ENCODE measurements around the gene LRRC7.

LRRC7 gene

GRCh38 chr1:70101231-70101630 is 533.5 kb downstream of the LRRC7 start:
- Histone ChIP-seq H3K79me2 (ENCODE audit: insufficient read depth, low read length) (no peaks in the 10 kb centered on the region), H2AFZ (ENCODE audit: low read depth, low read length) (no peak overlapping the region)
- DNase-seq, result no peak

GRCh38 chr1:70101774-70102173 is 534.1 kb downstream of the LRRC7 start:
- Histone ChIP-seq H3K27ac (ENCODE audit: low read length) (no peak overlapping the region), H3K36me3 (ENCODE audit: insufficient read depth, low read length) (no peaks in the 10 kb centered on the region), H3K4me1 (ENCODE audit: insufficient read depth, low read length) (no peaks in the 10 kb centered on the region), H3K4me3 (ENCODE audit: low read depth in 1 of 2, low read length in 2 of 2) (no peak overlapping the region), H3K9me3 (ENCODE audit: insufficient read depth, low read length, severe bottlenecking) (no peaks in the 10 kb centered on the region), H2AFZ (ENCODE audit: low read depth, low read length) (no peak overlapping the region), H3K9ac (ENCODE audit: low read depth, low read length) (no peak overlapping the region), H4K20me1 (ENCODE audit: insufficient read depth, low read length) (no peaks in the 10 kb centered on the region), H3K27me3 (ENCODE audit: insufficient read depth, low read length, poor library complexity) (peaks cover 3% of the 10 kb centered on the region), H3K4me2 (ENCODE audit: insufficient read depth, low read length) (no peak overlapping the region), H3K79me2 (ENCODE audit: insufficient read depth, low read length) (no peaks in the 10 kb centered on the region)
- TF ChIP-seq EZH2 (IDR thresholded peaks at IDR 0.05; ENCODE audit: borderline replicate concordance, low read depth, low read length, severe bottlenecking) (no peak), CTCF (IDR thresholded peaks at IDR 0.05; ENCODE audit: borderline replicate concordance, extremely low read depth, low read length, poor library complexity, severe bottlenecking) (no peak)
- DNase-seq (no peak), ATAC-seq (ENCODE audit: insufficient read depth, low read depth) (no peak)

More at GRCh38 chr1:70101231-70101630, 533.5 kb downstream of the LRRC7 start:
- Histone ChIP-seq H3K9me3 (ENCODE audit: insufficient read depth, low read length, severe bottlenecking) (no peaks in the 10 kb centered on the region), H3K27me3 (ENCODE audit: insufficient read depth, low read length, poor library complexity) (no peaks in the 10 kb centered on the region), H3K27ac (ENCODE audit: low read length) (no peak overlapping the region), H3K4me2 (ENCODE audit: insufficient read depth, low read length) (no peak overlapping the region), H3K4me3 (ENCODE audit: low read depth in 1 of 2, low read length in 2 of 2) (no peak overlapping the region), H3K36me3 (ENCODE audit: insufficient read depth, low read length) (no peaks in the 10 kb centered on the region), H3K4me1 (ENCODE audit: insufficient read depth, low read length) (no peaks in the 10 kb centered on the region), H3K9ac (ENCODE audit: low read depth, low read length) (no peak overlapping the region), H4K20me1 (ENCODE audit: insufficient read depth, low read length) (no peaks in the 10 kb centered on the region)
- no peak for TF ChIP-seq EZH2 (IDR thresholded peaks at IDR 0.05; ENCODE audit: borderline replicate concordance, low read depth, low read length, severe bottlenecking)
- TF ChIP-seq CTCF (IDR thresholded peaks at IDR 0.05; ENCODE audit: borderline replicate concordance, extremely low read depth, low read length, poor library complexity, severe bottlenecking), result no peak
- ATAC-seq (ENCODE audit: insufficient read depth, low read depth), result no peak

- Histone ChIP-seq H3K36me3 (ENCODE audit: insufficient read depth, low read length) (no peaks in the 10 kb centered on the region), H3K27me3 (ENCODE audit: insufficient read depth, low read length, poor library complexity) (peaks cover 4% of the 10 kb centered on the region), H3K9ac (ENCODE audit: low read depth, low read length) (no peak overlapping the region), H3K4me2 (ENCODE audit: insufficient read depth, low read length) (no peak overlapping the region), H3K4me3 (ENCODE audit: low read depth in 1 of 2, low read length in 2 of 2) (no peak overlapping the region), H3K9me3 (ENCODE audit: insufficient read depth, low read length, severe bottlenecking) (no peaks in the 10 kb centered on the region), H3K27ac (ENCODE audit: low read length) (no peak overlapping the region), H3K4me1 (ENCODE audit: insufficient read depth, low read length) (no peaks in the 10 kb centered on the region), H4K20me1 (ENCODE audit: insufficient read depth, low read length) (no peaks in the 10 kb centered on the region), H3K79me2 (ENCODE audit: insufficient read depth, low read length) (no peaks in the 10 kb centered on the region), H2AFZ (ENCODE audit: low read depth, low read length) (no peak overlapping the region)
- TF ChIP-seq EZH2 (IDR thresholded peaks at IDR 0.05; ENCODE audit: borderline replicate concordance, low read depth, low read length, severe bottlenecking), result no peak
- no peak for TF ChIP-seq CTCF (IDR thresholded peaks at IDR 0.05; ENCODE audit: borderline replicate concordance, extremely low read depth, low read length, poor library complexity, severe bottlenecking)
- ATAC-seq (ENCODE audit: insufficient read depth, low read depth) (no peak), DNase-seq (no peak)
Observed at GRCh38 chr1:70103770-70104169, 536.0 kb downstream of the LRRC7 start.

GRCh38 chr1:70109241-70109640 is 541.5 kb downstream of the LRRC7 start:
- H3K4me2 ChIP-seq (ENCODE audit: insufficient read depth, low read length), result no peak overlapping the region
- no peaks in the 10 kb centered on the region for H3K36me3 ChIP-seq (ENCODE audit: insufficient read depth, low read length)
- DNase-seq (no peak), ATAC-seq (ENCODE audit: insufficient read depth, low read depth) (no peak)
- no peak overlapping the region for H3K9ac ChIP-seq (ENCODE audit: low read depth, low read length)
- TF ChIP-seq CTCF (IDR thresholded peaks at IDR 0.05; ENCODE audit: borderline replicate concordance, extremely low read depth, low read length, poor library complexity, severe bottlenecking), result no peak
- no peak for TF ChIP-seq EZH2 (IDR thresholded peaks at IDR 0.05; ENCODE audit: borderline replicate concordance, low read depth, low read length, severe bottlenecking)
- no peaks in the 10 kb centered on the region for H3K79me2 ChIP-seq (ENCODE audit: insufficient read depth, low read length)
- H3K9me3 ChIP-seq (ENCODE audit: insufficient read depth, low read length, severe bottlenecking), result no peaks in the 10 kb centered on the region
- no peak overlapping the region for H3K4me3 ChIP-seq (ENCODE audit: low read depth in 1 of 2, low read length in 2 of 2)
- no peak overlapping the region for H2AFZ ChIP-seq (ENCODE audit: low read depth, low read length)
- no peaks in the 10 kb centered on the region for H4K20me1 ChIP-seq (ENCODE audit: insufficient read depth, low read length)
- H3K4me1 ChIP-seq (ENCODE audit: insufficient read depth, low read length), result no peaks in the 10 kb centered on the region
- no peak overlapping the region for H3K27ac ChIP-seq (ENCODE audit: low read length)
- peaks cover 4% of the 10 kb centered on the region for H3K27me3 ChIP-seq (ENCODE audit: insufficient read depth, low read length, poor library complexity)

All from DND-41 (cell line).